ENCODE measurements around the gene SIN3A. TPM values are rescaled to one million over a fixed set of nuclear protein-coding genes. Genes with fewer than 3 reads are reported as not detected.

SIN3A gene
- total and polyA plus RNA-seq, 9 of the 15 experiments (the other 6 are each of a cell fraction or from before 2014, with no cell fraction given) = 11.1 to 70.3 (median 25.3) TPM

DNA sequence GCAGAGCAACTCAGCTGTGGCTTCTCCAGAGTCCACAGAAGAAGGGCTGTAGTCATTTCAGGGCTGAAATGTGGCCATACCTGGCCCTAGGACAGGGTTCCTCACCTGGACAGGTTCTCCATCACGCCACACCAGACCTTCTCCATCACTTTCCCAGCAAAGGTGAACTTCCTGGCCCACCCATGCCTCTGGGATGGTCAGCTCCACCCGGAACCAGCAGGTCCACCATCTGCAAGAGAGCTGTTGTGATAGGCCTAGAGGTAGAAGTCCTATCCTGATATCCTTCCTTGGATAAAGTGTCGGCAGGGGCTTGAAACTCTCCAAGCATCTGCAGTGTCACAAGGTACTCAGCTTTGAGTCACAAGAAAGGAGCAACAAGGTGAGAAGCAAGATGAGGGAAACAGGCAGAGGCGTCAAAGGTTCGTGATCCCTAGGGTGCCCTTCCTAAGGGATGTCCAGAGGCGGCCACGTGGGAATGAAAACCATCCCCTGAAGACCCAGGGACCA lies 84.0 kb downstream of the SIN3A start:
- Histone ChIP-seq H3K36me3 (ENCODE audit: control insufficient read depth, insufficient read depth, low read length) (peaks cover 78% of the 10 kb centered on the region), H3K9ac (ENCODE audit: insufficient read depth in 1 of 2, low read depth in 2 of 2, low read length in 2 of 2) (peak overlapping the region; percentile 57 to 98; a peak in 2 of 4 replicates), H3K27me3 (ENCODE audit: control insufficient read depth in 2 of 2, insufficient read depth in 2 of 2, low read length in 2 of 2) (no peaks in the 10 kb centered on the region), H3K4me1 (replicated peaks in 1 of 2; ENCODE audit: control insufficient read depth in 2 of 2, insufficient read depth in 2 of 2, low read length in 2 of 2) (peaks cover 12 to 15% of the 10 kb centered on the region in 2 experiments; a peak in 4 of 5 replicates), H3K9me1 (ENCODE audit: control insufficient read depth, insufficient read depth, low read length) (no peaks in the 10 kb centered on the region), H3K4me2 (ENCODE audit: insufficient read depth, low read length) (peak overlapping the region; percentile 94), H2AFZ (ENCODE audit: low read depth, low read length) (peak overlapping the region; percentile 88; the same call in 1 of the 2 replicates), H3K79me2 (ENCODE audit: control insufficient read depth, insufficient read depth, low read length) (peaks cover 26% of the 10 kb centered on the region), H3K27ac (ENCODE audit: extremely low read depth, low read depth, low read length) (peak overlapping the region; percentile 96; the same call in 1 of the 3 replicates), H4K20me1 (replicated peaks; ENCODE audit: control insufficient read depth, insufficient read depth, low read length) (peaks cover 10% of the 10 kb centered on the region), H3K4me3 (peak overlapping the region; percentile 96), H3K9me3 (replicated peaks; ENCODE audit: control insufficient read depth, insufficient read depth, low read depth, low read length) (no peaks in the 10 kb centered on the region)
- ChIA-PET POLR2A (interaction anchor here (0.6 to 2.5 kb wide), 20 partner anchors 12 to 327 kb away, joined by 3 to 36 read pairs (median 4); partner anchors contain the start of gene SNUPN), CTCF (ENCODE audit: low intra/inter-chr PET ratio) (interaction anchor here (1.6 kb wide), 1 partner anchor 273 kb away, joined by 9 read pairs; the partner anchor contains the start of gene IMP3)
- ATAC-seq = no peak
- no peak for DNase-seq (ENCODE audit: extremely low read depth in 1 of 4, low spot score in 3 of 4)
- BruUV-seq (replicated peaks) = no TSS peak
- intact Hi-C loops (cut with micrococcal nuclease) = no loop called here
- WGBS (ENCODE audit: insufficient coverage, low coverage, missing lambda C conversion rate) = 34% methylated on average over 7 of the region's 7 CpGs
- FAIRE-seq = no peak
- TF ChIP-seq HDGF (IDR thresholded peaks at IDR 0.05) = peak; percentile 73; the same call in 1 of the 2 replicates
- TF ChIP-seq, protein P1, sequence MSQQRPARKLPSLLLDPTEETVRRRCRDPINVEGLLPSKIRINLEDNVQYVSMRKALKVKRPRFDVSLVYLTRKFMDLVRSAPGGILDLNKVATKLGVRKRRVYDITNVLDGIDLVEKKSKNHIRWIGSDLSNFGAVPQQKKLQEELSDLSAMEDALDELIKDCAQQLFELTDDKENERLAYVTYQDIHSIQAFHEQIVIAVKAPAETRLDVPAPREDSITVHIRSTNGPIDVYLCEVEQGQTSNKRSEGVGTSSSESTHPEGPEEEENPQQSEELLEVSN (IDR thresholded peaks at IDR 0.05; ENCODE audit: borderline replicate concordance in 1 of 2, extremely low read depth in 1 of 2, insufficient read depth in 1 of 2, insufficient read length in 1 of 2, low read depth in 1 of 2, low read length in 1 of 2, poor library complexity in 1 of 2, severe bottlenecking in 1 of 2) = peak in 1 of 2 experiments; percentile 21
- TF ChIP-seq, protein P2, sequence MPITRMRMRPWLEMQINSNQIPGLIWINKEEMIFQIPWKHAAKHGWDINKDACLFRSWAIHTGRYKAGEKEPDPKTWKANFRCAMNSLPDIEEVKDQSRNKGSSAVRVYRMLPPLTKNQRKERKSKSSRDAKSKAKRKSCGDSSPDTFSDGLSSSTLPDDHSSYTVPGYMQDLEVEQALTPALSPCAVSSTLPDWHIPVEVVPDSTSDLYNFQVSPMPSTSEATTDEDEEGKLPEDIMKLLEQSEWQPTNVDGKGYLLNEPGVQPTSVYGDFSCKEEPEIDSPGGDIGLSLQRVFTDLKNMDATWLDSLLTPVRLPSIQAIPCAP (CRISPR knock-in tag; IDR thresholded peaks at IDR 0.05; ENCODE audit: borderline replicate concordance) = 0 out of 2 replicates have a peak, but pooled peaks have one; percentile 47
- TF ChIP-seq SMARCE1 (IDR thresholded peaks at IDR 0.05) = no peak
- TF ChIP-seq BCOR (IDR thresholded peaks at IDR 0.05) = no peak
- peak; percentile 71 for TF ChIP-seq L3MBTL2 (IDR thresholded peaks at IDR 0.05)
- in situ Hi-C loops (cut with MboI) = loop anchor here (5.0 kb wide), 1 partner anchor 310 kb away; no protein-coding TSS in a partner anchor

Measured in K562 (cell line).